ENCODE data around the gene CCDC188.

DNA sequence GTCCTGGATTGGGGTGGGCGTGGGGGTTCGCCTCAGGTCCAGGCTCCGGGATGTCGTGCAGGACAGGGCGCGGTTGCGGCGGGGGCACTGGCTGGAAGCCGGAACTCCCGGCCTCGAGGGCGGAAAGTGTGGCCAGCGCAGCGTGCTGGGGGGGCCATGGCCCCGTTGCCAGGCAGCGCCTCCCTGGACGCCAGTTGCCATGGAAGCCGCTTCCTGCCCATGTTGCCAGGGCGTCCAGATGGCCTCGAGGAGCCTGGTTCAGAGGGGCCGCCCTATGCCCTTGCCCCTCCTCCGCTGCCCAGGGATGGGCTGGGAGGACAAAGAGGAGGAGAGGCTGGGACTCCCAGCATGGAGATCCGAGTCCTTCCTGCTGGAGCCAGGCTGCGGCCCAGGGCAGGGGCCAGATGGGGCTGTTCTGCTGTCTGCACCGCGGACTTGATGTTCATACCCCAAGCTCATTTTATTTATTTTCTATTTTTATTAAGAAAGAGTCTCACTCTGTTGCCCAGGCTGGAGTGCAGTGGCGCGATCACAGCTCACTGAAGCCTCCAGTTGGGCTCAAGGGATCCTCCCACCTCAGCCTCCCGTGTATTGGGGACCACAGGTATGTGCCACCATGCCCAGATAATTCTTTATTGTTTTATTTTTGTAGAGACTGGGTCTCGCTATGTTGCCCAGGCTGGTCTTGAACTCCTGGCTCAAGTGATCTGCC, 4.6 kb upstream of the CCDC188 start:
- TF ChIP-seq, protein P1, sequence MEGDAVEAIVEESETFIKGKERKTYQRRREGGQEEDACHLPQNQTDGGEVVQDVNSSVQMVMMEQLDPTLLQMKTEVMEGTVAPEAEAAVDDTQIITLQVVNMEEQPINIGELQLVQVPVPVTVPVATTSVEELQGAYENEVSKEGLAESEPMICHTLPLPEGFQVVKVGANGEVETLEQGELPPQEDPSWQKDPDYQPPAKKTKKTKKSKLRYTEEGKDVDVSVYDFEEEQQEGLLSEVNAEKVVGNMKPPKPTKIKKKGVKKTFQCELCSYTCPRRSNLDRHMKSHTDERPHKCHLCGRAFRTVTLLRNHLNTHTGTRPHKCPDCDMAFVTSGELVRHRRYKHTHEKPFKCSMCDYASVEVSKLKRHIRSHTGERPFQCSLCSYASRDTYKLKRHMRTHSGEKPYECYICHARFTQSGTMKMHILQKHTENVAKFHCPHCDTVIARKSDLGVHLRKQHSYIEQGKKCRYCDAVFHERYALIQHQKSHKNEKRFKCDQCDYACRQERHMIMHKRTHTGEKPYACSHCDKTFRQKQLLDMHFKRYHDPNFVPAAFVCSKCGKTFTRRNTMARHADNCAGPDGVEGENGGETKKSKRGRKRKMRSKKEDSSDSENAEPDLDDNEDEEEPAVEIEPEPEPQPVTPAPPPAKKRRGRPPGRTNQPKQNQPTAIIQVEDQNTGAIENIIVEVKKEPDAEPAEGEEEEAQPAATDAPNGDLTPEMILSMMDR (conservative IDR thresholded peaks at IDR 0.05; ENCODE audit: low read depth, low read length) = no peak
- TF ChIP-seq EZH2 (IDR thresholded peaks at IDR 0.05; ENCODE audit: borderline replicate concordance, low read depth, low read length, poor library complexity, severe bottlenecking) = no peak

Measured in A673 (cell line).